IPS-15b (cell line): ENCODE measurements around the gene TAB2.

Experiments
- H3K27me3 ChIP-seq: one replicate; pipeline ENCODE4 v1.6.1; 2013; ENCODE audit warnings: low read length; ENCODE audit not compliant: control insufficient read depth, insufficient read depth
- H3K36me3 ChIP-seq: one replicate; pipeline ENCODE4 v1.6.1; 2013; ENCODE audit warnings: low read length; ENCODE audit not compliant: control insufficient read depth, insufficient read depth
- H3K4me1 ChIP-seq: one replicate; pipeline ENCODE4 v1.6.1; 2013; ENCODE audit warnings: mild to moderate bottlenecking, low read length; ENCODE audit not compliant: control insufficient read depth, insufficient read depth
- H3K4me3 ChIP-seq: one replicate; pipeline ENCODE4 v1.5.1; 2013; ENCODE audit warnings: low read depth, low read length
- H3K9ac ChIP-seq: one replicate; pipeline ENCODE4 v1.6.1; 2013; ENCODE audit warnings: low read depth, mild to moderate bottlenecking, low read length
- H3K9me3 ChIP-seq: one replicate; pipeline ENCODE4 v1.6.1; 2013; ENCODE audit warnings: mild to moderate bottlenecking, low read length; ENCODE audit not compliant: control insufficient read depth, insufficient read depth

The TAB2 gene

DNA sequence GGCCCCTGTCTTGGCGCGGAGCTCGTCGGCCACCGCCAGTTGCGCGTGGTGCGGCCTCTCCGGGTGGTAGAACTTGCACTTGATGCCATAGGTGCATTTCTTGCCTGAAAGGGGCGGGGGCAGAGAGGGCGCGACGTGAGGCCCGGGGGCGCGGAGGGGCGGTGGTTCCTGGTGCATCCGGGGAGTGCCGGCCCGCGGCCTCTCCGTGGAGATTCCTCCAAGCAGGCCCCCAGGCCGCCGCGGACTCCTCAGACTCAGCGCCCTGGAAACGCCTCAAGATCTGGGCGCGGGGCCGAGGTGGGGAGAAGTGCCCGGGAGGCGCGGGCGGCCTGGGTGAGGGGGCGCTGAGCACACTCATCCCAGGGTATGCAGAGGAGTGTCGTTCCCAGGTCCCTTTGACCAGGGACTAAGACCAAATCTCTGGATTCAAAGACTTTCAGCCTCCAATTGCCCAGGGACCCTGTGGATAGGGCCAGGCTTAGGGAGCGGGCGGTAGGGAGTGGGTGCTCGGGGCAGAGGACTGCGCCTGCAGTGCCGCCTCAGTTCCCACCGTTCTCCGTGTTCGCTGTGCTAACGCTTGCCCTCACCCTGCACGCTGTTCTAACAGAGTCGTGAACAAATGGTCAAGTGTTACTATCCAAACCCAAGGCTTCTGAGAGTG lies 134.0 kb downstream of the TAB2 start:
- Histone ChIP-seq H3K4me3 (peak overlapping the region; percentile 49), H3K27me3 (peaks cover 34% of the 10 kb centered on the region), H3K9me3 (no peaks in the 10 kb centered on the region), H3K36me3 (no peaks in the 10 kb centered on the region), H3K9ac (no peak overlapping the region), H3K4me1 (no peaks in the 10 kb centered on the region)

DNA sequence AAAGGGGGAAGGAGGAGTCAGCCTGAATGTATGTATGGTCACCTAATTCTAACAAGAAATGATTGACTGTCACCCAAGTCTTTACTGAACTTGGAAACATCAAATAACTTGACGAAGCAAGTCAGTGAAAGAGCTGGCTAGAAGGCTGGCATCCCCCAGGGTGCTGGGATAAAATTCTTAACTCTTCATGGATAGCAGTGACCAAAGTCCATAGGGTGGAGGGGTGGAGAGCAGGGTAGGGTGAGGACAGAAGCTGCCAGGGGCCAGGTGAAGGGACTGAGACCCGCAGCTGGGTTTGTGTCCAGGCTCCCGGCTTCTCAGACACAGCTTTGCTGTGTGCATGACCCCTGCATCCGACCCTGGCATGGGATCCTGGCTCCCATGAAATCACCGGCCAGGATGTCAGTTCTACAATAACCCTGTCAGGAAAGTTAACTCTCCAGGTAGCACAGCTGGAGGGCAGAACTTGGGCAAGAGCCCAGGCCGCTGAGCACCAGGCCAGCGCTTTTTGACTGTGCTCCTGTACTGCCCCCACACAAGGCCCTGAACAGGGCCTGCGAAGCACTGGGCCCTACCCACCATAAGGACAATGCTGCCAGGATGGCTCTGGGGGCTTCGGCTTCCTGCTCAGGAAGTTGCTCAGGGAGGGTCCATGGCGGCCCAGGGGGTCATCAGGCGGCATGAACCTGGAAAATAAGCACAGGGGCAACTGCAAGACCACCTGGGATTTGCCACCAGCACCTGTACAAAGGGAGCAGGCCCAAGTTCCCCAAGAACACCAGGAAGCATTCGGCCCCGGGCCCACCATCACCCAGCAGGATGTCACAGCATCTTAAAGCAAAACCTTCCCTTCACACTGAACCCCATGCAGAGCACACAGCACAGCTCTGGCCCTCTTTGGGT lies 134.8 kb downstream of the TAB2 start:
- H3K36me3 ChIP-seq, result no peaks in the 10 kb centered on the region

GRCh38 chr6:149453597-149454345 lies 136.3 kb downstream of the TAB2 start:
- no peaks in the 10 kb centered on the region for H3K9me3 ChIP-seq
- H3K27me3 ChIP-seq, result peaks cover 38% of the 10 kb centered on the region
- no peak overlapping the region for H3K4me3 ChIP-seq
- H3K9ac ChIP-seq, result no peak overlapping the region
- H3K4me1 ChIP-seq, result no peaks in the 10 kb centered on the region
- no peaks in the 10 kb centered on the region for H3K36me3 ChIP-seq

More for the DNA sequence above, 134.8 kb downstream of the TAB2 start:
- Histone ChIP-seq H3K9ac (no peak overlapping the region), H3K4me1 (no peaks in the 10 kb centered on the region), H3K4me3 (peak overlapping the region; percentile 49), H3K27me3 (peaks cover 34% of the 10 kb centered on the region), H3K9me3 (no peaks in the 10 kb centered on the region)

DNA sequence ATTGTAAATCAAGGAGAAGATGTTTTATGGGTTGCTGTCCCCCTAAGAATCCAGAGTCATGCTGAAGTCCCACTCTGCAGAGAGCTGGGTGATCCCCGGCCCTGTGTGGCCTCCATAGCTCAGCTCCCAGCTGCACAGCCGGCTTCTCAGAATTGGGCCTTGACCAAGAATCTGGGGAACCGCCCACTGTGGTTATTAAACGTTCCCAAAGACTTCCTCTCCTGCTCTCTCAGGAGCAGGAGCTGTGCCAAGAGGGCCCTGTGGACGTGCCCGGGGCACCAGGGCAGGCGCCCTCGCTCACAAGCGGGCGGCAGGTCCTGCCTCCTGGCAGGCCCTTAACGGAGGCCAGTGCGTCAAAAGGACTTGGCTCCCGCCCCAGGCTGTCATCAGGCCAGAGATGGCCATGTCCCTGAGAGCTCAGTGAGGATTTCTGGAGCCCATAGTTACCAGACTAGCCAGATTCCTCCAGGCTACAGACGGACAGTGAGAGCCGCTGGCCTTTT lies 136.9 kb downstream of the TAB2 start:
- Histone ChIP-seq H3K4me1 (no peaks in the 10 kb centered on the region), H3K27me3 (peaks cover 38% of the 10 kb centered on the region), H3K4me3 (no peak overlapping the region), H3K9me3 (no peaks in the 10 kb centered on the region), H3K36me3 (no peaks in the 10 kb centered on the region), H3K9ac (no peak overlapping the region)

- Histone ChIP-seq H3K9ac (no peak overlapping the region), H3K4me3 (no peak overlapping the region), H3K27me3 (peaks cover 31% of the 10 kb centered on the region), H3K9me3 (no peaks in the 10 kb centered on the region), H3K4me1 (no peaks in the 10 kb centered on the region), H3K36me3 (no peaks in the 10 kb centered on the region)
Observed at GRCh38 chr6:149455031-149455732, 137.7 kb downstream of the TAB2 start.

DNA sequence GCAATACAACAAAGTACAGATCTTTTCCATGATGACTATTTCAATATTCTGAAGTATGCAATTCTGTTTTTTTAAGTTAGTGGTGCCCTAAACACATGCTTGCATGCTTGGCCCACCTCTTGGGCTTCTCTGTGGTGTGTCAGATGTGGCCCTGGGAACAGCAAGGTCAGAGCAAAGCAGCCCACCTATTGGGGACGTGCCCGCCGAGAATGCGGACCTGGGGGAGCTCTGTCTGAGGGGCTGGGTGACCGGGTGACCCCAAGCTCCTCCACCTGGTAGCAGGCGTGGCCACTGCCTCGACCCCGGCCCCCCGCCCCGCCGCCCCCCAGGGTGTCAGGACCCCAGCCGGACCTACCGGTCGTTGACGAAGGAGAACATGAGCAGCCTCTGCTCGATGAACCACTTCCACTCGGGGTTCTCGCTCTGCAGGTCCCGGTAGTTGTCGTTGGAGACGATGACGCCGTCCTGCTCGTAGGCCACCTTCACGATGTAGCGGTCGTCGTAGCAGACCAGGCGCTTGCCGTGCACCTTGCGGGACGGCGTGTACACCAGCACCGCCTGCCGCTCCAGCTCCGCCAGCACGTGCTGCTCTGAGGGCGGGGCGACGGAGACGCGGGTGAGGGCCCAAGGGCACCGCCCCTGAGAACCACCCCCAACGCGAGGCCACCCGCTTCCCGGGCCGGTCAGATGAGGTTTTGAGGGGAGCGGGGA lies 139.0 kb downstream of the TAB2 start:
- H3K4me3 ChIP-seq, result no peak overlapping the region
- H3K27me3 ChIP-seq, result peaks cover 26% of the 10 kb centered on the region
- H3K9me3 ChIP-seq, result no peaks in the 10 kb centered on the region
- H3K4me1 ChIP-seq, result no peaks in the 10 kb centered on the region
- no peaks in the 10 kb centered on the region for H3K36me3 ChIP-seq
- H3K9ac ChIP-seq, result no peak overlapping the region

GRCh38 chr6:149457316-149457884 lies 139.9 kb downstream of the TAB2 start:
- peaks cover 17% of the 10 kb centered on the region for H3K27me3 ChIP-seq
- H3K36me3 ChIP-seq, result no peaks in the 10 kb centered on the region
- no peak overlapping the region for H3K9ac ChIP-seq
- H3K4me3 ChIP-seq, result no peak overlapping the region
- H3K9me3 ChIP-seq, result no peaks in the 10 kb centered on the region
- H3K4me1 ChIP-seq, result no peaks in the 10 kb centered on the region

GRCh38 chr6:149458196-149458595 lies 140.7 kb downstream of the TAB2 start:
- H3K4me3 ChIP-seq, result no peak overlapping the region
- no peaks in the 10 kb centered on the region for H3K4me1 ChIP-seq
- H3K27me3 ChIP-seq, result peaks cover 9% of the 10 kb centered on the region
- no peak overlapping the region for H3K9ac ChIP-seq
- no peaks in the 10 kb centered on the region for H3K9me3 ChIP-seq
- no peaks in the 10 kb centered on the region for H3K36me3 ChIP-seq

DNA sequence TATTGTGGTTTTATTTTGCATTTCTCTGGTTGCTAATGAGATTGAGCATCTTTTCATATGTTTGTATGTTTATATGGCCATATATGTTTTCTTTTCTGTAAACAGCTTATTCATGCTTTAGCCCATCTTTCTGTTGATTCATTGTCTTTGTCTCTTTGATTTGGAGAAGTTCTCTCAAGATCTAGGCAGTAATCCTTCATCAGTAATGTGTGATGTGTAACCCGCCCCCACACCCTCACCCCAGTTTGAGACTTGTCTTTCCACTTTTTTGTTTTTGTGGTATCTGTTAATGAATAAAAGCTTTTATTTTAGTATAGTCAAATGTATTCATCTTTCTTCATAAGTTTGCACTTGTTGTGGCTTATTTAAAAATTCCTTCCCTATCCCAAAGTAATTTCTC lies 141.3 kb downstream of the TAB2 start:
- no peak overlapping the region for H3K9ac ChIP-seq
- no peaks in the 10 kb centered on the region for H3K36me3 ChIP-seq
- H3K27me3 ChIP-seq, result peaks cover 6% of the 10 kb centered on the region
- no peaks in the 10 kb centered on the region for H3K9me3 ChIP-seq
- H3K4me1 ChIP-seq, result no peaks in the 10 kb centered on the region
- H3K4me3 ChIP-seq, result no peak overlapping the region

GRCh38 chr6:149459761-149460160 lies 142.2 kb downstream of the TAB2 start:
- no peaks in the 10 kb centered on the region for H3K4me1 ChIP-seq
- no peak overlapping the region for H3K9ac ChIP-seq
- H3K4me3 ChIP-seq, result no peak overlapping the region
- peaks cover 6% of the 10 kb centered on the region for H3K27me3 ChIP-seq
- no peaks in the 10 kb centered on the region for H3K9me3 ChIP-seq
- no peaks in the 10 kb centered on the region for H3K36me3 ChIP-seq
